Mesothelial cell of epicardium (in vitro differentiated cells): Measurements from ENCODE around the gene SMARCE1. TPM values are rescaled to one million over a fixed set of nuclear protein-coding genes. Genes with fewer than 3 reads are reported as not detected.

Source experiments
- DNase-seq, 2 experiments: peaks; one replicate each; pipeline ENCODE4 v3.0.0; 2021; ENCODE audit warnings: low spot score in 2 of 2; ENCODE audit not compliant: unreplicated experiment in 2 of 2
- H3K27ac Mint-ChIP-seq: 2 replicates; pipeline ENCODE4 v1.8.0; 2021; ENCODE audit warnings: mixed read lengths
- H3K27me3 Mint-ChIP-seq: 2 replicates; pipeline ENCODE4 v1.8.0; 2021; ENCODE audit warnings: low read depth, mixed read lengths
- H3K36me3 Mint-ChIP-seq: 2 replicates; pipeline ENCODE4 v1.8.0; 2021; ENCODE audit warnings: mixed read lengths
- H3K4me1 Mint-ChIP-seq: 2 replicates; pipeline ENCODE4 v1.8.0; 2021; ENCODE audit warnings: mixed read lengths
- H3K4me3 Mint-ChIP-seq: 2 replicates; pipeline ENCODE4 v1.8.0; 2021; ENCODE audit warnings: mild to moderate bottlenecking, moderate library complexity, mixed read lengths
- H3K9me3 Mint-ChIP-seq: 2 replicates; pipeline ENCODE4 v1.8.0; 2021; ENCODE audit warnings: mixed read lengths
- total RNA-seq: library from RNA; stranded (reverse); gene quantifications from 3 replicates; pipeline ENCODE4 v1.2.1, GENCODE V29; 2021
- TF ChIP-seq, protein P1 (sequence below): fragments of 200-600 bp; sonication (generic); IDR thresholded peaks from one replicate; pipeline ENCODE4 v1.5.0; 2021; ENCODE audit warnings: antibody characterized with exemption; ENCODE audit not compliant: unreplicated experiment

SMARCE1 gene
- total RNA-seq, 1 donor from 2014 or later: 163 TPM

DNA sequence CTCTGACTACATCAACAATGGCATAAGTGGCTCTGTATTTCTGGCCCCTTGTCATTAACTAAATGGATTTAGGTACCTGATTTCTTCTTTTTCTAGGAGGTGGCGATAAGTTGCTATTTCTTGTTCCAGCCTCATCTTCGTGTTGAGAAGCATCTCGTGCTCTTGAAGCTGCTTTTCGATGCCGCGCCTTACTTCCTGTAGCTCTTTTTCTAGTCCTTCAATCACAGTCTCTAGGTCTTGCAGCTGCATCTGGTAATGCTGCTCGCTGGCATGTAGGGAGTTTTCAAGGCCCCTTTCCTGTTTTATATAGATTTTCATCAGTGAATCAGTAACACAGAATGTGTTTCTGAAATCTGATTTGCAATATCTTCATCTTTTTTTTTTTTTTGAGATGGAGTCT, 12.3 kb upstream of the SMARCE1 start:
- Mint-ChIP-seq H3K27ac (no peak overlapping the region), H3K9me3 (no peaks in the 10 kb centered on the region), H3K4me1 (peaks cover 4% of the 10 kb centered on the region), H3K27me3 (peaks cover 5% of the 10 kb centered on the region), H3K36me3 (no peaks in the 10 kb centered on the region), H3K4me3 (no peak overlapping the region)
- TF ChIP-seq, protein P1, sequence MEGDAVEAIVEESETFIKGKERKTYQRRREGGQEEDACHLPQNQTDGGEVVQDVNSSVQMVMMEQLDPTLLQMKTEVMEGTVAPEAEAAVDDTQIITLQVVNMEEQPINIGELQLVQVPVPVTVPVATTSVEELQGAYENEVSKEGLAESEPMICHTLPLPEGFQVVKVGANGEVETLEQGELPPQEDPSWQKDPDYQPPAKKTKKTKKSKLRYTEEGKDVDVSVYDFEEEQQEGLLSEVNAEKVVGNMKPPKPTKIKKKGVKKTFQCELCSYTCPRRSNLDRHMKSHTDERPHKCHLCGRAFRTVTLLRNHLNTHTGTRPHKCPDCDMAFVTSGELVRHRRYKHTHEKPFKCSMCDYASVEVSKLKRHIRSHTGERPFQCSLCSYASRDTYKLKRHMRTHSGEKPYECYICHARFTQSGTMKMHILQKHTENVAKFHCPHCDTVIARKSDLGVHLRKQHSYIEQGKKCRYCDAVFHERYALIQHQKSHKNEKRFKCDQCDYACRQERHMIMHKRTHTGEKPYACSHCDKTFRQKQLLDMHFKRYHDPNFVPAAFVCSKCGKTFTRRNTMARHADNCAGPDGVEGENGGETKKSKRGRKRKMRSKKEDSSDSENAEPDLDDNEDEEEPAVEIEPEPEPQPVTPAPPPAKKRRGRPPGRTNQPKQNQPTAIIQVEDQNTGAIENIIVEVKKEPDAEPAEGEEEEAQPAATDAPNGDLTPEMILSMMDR: no peak
- no peak for DNase-seq

DNA sequence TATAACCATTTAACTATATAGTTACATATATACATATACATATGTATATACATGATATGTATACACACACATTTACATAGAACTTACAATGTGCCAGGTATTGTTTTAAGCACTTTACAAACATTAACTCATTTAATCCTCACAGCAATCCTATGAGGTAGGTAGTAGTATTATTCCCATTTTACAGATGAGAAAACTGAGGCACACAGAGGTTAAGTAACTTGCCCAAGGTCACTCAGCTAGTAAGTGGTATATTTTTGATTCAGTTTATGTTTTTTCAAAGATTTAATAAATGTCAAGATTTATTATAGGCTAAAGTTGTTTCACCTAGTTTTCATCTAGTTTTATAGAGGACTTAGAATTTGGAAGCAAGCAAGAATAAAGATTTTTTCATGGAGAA, 10.8 kb upstream of the SMARCE1 start:
- DNase-seq: no peak
- H3K27ac Mint-ChIP-seq: no peak overlapping the region
- peaks cover 1% of the 10 kb centered on the region for H3K4me1 Mint-ChIP-seq
- H3K9me3 Mint-ChIP-seq: no peaks in the 10 kb centered on the region
- H3K27me3 Mint-ChIP-seq: peaks cover 2% of the 10 kb centered on the region
- no peaks in the 10 kb centered on the region for H3K36me3 Mint-ChIP-seq
- no peak overlapping the region for H3K4me3 Mint-ChIP-seq
- TF ChIP-seq, protein P1: no peak

DNA sequence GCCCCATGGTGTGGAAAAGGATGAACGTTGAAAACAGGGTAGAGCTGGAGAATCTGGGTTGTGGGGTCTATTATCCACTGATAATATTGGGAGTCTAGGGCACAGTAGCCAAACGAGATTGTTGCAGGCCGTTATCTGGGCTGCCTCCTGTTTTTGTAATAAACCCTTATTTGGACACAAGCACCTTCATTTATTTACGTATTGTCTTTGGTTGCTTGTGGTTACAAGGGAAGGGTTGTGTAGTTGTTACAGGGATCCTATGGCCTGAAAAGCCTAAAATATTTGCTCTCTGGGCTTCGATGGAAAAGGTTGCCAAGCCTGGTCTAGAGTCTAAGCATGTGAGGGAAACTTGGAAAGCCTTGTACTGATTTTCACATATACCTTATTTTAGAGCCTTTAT, 4.3 kb upstream of the SMARCE1 start:
- Mint-ChIP-seq H3K9me3 (no peaks in the 10 kb centered on the region), H3K27me3 (no peaks in the 10 kb centered on the region), H3K4me3 (no peak overlapping the region), H3K4me1 (peaks cover 10% of the 10 kb centered on the region), H3K36me3 (no peaks in the 10 kb centered on the region), H3K27ac (no peak overlapping the region)
- no peak for DNase-seq
- TF ChIP-seq, protein P1: no peak

DNA sequence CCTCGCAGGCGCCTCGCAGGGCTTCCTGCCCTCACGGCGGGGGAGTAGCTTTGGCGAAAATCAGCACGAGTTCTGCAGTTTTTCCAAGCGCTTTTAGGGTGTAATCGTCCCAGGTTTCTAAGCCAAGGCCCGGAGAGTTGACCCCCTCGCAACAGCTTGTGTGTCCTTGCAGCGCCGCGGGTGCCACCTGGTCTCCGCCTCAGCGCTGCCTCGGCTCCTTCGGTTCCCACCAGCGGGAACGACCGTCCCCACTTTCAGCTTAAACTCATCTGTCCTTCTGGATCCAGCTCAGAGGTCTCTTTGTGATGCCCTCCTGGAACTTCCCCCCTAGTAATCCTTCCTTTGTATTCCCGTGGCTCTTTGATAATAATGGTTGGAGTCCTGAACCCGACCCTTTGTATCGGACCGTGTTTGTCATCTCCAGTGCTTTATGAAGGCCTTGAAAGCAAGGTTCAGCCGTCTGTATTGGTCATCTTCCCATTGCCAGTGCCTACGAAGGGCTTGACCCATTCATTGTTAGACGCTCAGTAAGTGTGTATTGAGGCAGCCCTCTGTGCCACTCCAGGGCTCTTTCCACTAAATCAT, 858 bp upstream of the SMARCE1 start:
- Mint-ChIP-seq H3K27ac (peak overlapping the region; percentile 95), H3K4me1 (peaks cover 38% of the 10 kb centered on the region), H3K9me3 (no peaks in the 10 kb centered on the region), H3K4me3 (peak overlapping the region; percentile 79), H3K36me3 (peaks cover 10% of the 10 kb centered on the region), H3K27me3 (no peaks in the 10 kb centered on the region)
- peak in 1 of 2 experiments; percentile 26 for DNase-seq
- TF ChIP-seq, protein P1: no peak

DNA sequence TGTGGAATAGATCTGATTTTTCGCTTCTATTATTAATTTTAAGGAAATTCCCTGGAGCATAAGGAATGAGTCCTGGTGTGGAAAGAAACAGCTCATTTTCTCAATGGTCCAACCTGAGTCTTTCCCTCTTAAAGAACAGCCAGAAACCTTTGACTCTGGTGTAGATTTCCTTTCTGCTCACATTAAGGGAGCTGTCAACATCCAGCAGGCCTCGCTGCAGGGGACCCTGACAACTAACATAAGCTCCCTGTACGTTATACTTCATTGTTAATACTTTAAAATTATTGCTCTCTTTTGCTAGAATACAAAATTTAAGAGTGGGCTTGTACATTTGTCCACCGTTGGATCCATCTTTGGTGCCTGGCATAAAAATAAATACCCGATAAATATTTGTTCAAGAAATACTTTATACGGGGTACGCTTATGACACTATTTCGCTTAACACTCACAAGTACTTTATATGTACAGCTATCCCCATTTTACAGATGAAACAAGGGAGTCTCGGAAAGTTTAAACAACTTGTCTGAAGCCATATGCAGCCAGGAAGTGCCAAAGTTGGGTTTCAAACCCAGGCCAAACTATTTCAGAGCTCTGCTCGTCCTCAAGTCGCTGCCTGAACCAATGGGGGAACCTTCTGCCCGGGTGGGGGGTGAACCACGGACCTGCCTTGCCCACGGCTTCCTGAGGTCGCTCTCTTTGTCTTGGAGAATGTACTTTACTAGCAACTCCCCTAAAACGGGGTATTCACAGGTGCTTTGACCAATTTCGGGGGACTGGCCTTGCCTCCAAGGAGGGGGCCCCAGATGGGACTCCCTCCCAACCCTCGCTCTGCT, 611 bp downstream of the SMARCE1 start:
- Mint-ChIP-seq H3K9me3 (no peaks in the 10 kb centered on the region), H3K4me1 (peaks cover 37% of the 10 kb centered on the region), H3K27ac (peak overlapping the region; percentile 95), H3K4me3 (peak overlapping the region; percentile 79), H3K36me3 (peaks cover 19% of the 10 kb centered on the region), H3K27me3 (no peaks in the 10 kb centered on the region)
- TF ChIP-seq, protein P1: no peak
- DNase-seq: no peak
